Fibroblast of lung (primary cell): ENCODE measurements around the gene MBNL2.

Source experiments
- CTCF ChIP-seq, 2 donors: IDR thresholded peaks in 1 of 2; conservative IDR thresholded peaks in 1 of 2; 1 replicate in 1 of 2; 2 replicates in 1 of 2; pipeline ENCODE4 v1.5.1; 2011 to 2012; ENCODE audit warnings: low read length in 2 of 2, control low read depth in 1 of 2, inconsistent platforms in 1 of 2, low read depth in 1 of 2, mild to moderate bottlenecking in 1 of 2
- EZH2 ChIP-seq: IDR thresholded peaks from 2 replicates; pipeline ENCODE4 v1.5.1; 2012; ENCODE audit warnings: low read length, control low read depth, mild to moderate bottlenecking; ENCODE audit errors: missing control alignments

DNA sequence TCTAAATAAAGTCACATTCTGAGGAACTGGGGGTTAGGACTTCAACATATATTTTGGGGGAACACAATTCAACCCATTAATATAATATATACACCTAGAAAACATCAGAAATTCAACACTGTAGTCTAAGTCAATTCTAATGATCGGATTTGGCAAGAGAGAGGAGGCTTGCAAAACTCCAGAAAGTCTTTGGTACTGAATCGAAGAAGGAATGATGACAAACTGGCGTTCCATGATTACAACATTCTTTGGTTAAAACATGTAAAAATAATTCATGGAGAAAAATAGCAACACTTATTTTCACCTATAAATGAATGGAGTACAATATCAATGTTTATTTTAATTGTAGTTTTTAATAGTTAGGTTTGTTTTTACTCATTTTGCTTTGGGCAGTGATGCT, 62.4 kb downstream of the MBNL2 start:
- no peak for TF ChIP-seq CTCF (conservative IDR thresholded peaks at IDR 0.05 in 1 of 2, IDR thresholded peaks at IDR 0.05 in 1 of 2; ENCODE audit: low read depth in 1 of 2, low read length in 2 of 2)
- TF ChIP-seq EZH2: no peak
